ENCODE results near the gene CAPN2. TPM values are rescaled to one million over a fixed set of nuclear protein-coding genes. Genes with fewer than 3 reads are reported as not detected.

Gene CAPN2
- 337 and 509 TPM in 2 replicates for total RNA-seq (ENCODE audit: low replicate concordance)

DNA sequence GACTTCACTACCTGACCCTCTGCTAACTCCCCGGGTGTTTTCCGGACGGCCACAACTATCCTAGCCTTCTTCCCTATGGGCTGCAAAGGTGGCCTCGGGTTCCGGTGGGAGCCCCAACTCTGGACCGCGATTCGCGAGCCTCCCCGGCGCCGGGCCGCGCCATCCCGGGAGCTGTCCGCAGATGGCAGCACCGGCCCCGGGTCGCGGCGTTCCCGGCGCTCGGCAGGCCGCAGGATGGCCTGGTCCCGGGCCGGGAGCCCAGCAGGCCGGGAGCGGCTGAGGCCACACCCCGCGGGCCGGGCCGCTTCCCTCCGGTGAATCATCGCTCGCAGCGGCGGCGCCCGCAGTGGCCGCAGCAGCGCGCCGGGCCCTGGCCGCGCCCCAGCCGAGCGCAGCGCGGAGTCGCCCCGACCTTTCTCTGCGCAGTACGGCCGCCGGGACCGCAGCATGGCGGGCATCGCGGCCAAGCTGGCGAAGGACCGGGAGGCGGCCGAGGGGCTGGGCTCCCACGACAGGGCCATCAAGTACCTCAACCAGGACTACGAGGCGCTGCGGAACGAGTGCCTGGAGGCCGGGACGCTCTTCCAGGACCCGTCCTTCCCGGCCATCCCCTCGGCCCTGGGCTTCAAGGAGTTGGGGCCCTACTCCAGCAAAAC, at the start of gene CAPN2:
Gene CAPN2 (plus strand): TSS at position 346 of the 656 bp plus-strand sequence. CDS start 102 bp downstream, at position 448.

DNA sequence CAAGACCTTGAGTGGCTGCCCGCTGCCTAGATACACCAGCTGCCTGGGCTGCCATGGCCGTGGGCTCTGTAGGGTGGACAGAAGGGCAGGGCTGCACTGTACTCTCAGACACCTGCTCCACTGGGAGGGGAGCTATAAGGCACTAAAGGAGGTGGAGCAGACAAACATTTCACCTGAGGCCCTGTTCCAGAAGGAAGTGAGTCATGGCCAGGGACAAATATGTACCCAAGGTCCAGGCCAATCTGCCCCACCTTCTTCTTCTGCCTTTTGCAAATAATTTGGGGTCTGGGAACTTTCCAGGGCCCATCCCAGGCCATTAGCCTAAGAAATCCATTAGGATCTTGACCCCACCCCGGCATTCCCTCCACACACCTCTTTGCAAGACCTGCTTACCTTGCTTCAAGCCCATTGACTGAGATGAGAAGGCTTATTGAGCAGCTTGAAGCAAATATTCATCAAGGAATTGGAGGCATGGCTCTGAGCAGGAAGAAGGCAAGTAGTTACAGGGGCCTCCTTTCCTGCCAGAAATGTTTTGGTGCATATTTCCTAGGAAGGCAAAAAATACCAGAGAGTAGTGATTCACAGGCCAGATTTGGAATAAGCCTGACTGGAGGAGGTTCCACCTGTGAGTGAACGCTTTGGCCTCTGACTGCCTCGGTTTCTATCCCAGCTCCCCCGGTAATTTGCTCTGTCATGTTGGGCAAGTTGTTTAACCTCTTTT, 46.6 kb upstream of the CAPN2 start, which contains the start of gene CAPN8:
Gene CAPN8 (minus strand): TSS at position 110 of the 721 bp plus-strand sequence. CDS start 55 bp downstream, at position 55.

Other genes with a start within 250 kb of the CAPN2 start
- not detected in 2 replicates for gene CAPN8, start 46.8 kb upstream of the CAPN2 start, total RNA-seq (ENCODE audit: low replicate concordance)
- 23.6 and 32.8 TPM in 2 replicates for gene TP53BP2, start 133.4 kb downstream of the CAPN2 start, total RNA-seq (ENCODE audit: low replicate concordance)

Data from smooth muscle cell of the coronary artery (primary cell).